Nephron (organoid): ENCODE results near the gene LGALS12.

Source experiments
- H3K27ac Mint-ChIP-seq, 3 experiments: 2 replicates each; pipeline ENCODE4 v1.8.0; 2020; ENCODE audit warnings: mixed read lengths in 3 of 3, mild to moderate bottlenecking in 2 of 3, moderate library complexity in 1 of 3
- H3K27me3 Mint-ChIP-seq: 2 replicates; pipeline ENCODE4 v1.8.0; 2021; ENCODE audit warnings: low read depth, mild to moderate bottlenecking, moderate library complexity, mixed read lengths
- H3K36me3 Mint-ChIP-seq: 2 replicates; pipeline ENCODE4 v1.8.0; 2020; ENCODE audit warnings: low read depth, mixed read lengths
- H3K4me1 Mint-ChIP-seq: 2 replicates; pipeline ENCODE4 v1.8.0; 2020; ENCODE audit warnings: mixed read lengths
- H3K4me3 Mint-ChIP-seq, 3 experiments: 2 replicates each; pipeline ENCODE4 v1.8.0; 2020; ENCODE audit warnings: mild to moderate bottlenecking in 3 of 3, mixed read lengths in 3 of 3, moderate library complexity in 2 of 3
- H3K9me3 Mint-ChIP-seq: 2 replicates; pipeline ENCODE4 v1.8.0; 2020; ENCODE audit warnings: mixed read lengths
- TF ChIP-seq, protein P1 (sequence below), 3 experiments: fragments of 200-600 bp; sonication (generic); IDR thresholded peaks; one replicate each; pipeline ENCODE4 v1.5.0; 2021; ENCODE audit warnings: antibody characterized with exemption in 3 of 3; ENCODE audit not compliant: unreplicated experiment in 3 of 3

Gene LGALS12

DNA sequence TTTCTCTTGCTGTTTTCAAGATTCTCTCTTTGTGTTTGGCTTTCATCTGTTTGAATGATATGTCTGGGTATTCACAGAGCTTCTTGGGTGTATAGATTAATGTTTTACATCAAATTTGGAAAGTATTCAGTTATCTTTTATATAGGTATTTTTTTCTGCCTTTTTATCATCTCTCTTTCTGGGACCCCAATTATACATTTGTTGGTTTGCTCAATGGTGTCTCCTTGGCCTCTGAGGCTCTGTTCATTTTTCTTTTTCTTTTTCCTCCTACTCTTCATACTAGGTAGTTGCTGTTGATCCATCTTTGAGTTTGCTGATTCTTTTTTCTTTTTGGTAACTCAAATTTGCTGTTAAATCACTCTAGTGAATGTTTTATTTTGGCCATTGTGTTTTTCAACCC lies 29.3 kb upstream of the LGALS12 start:
- no peaks in the 10 kb centered on the region for H3K4me1 Mint-ChIP-seq
- no peak overlapping the region for H3K27ac Mint-ChIP-seq
- peaks cover 3% of the 10 kb centered on the region for H3K36me3 Mint-ChIP-seq

DNA sequence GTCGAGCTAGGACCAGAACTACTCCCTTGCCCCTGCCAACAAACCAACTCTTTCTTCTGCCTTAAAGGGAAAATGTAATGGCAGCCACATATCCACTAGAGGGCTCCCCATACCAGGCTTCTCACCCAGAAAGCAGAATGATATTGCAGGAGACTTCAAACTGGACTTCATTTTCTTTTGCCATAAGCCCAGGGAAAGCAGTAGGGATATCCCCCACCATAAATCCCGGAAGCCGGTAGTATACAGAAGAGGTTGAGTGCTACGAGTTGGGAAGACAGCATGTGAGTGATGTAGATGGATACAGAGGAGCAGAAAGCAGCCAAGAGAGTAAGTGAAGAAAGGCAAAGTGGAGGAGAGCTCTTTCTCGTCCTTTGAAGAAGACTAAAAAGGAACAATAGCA lies 27.0 kb upstream of the LGALS12 start:
- Mint-ChIP-seq H3K27me3 (no peaks in the 10 kb centered on the region), H3K36me3 (no peaks in the 10 kb centered on the region), H3K4me1 (no peaks in the 10 kb centered on the region), H3K9me3 (peaks cover 21% of the 10 kb centered on the region), H3K4me3 (no peak overlapping the region), H3K27ac (no peak overlapping the region)
- TF ChIP-seq, protein P1, sequence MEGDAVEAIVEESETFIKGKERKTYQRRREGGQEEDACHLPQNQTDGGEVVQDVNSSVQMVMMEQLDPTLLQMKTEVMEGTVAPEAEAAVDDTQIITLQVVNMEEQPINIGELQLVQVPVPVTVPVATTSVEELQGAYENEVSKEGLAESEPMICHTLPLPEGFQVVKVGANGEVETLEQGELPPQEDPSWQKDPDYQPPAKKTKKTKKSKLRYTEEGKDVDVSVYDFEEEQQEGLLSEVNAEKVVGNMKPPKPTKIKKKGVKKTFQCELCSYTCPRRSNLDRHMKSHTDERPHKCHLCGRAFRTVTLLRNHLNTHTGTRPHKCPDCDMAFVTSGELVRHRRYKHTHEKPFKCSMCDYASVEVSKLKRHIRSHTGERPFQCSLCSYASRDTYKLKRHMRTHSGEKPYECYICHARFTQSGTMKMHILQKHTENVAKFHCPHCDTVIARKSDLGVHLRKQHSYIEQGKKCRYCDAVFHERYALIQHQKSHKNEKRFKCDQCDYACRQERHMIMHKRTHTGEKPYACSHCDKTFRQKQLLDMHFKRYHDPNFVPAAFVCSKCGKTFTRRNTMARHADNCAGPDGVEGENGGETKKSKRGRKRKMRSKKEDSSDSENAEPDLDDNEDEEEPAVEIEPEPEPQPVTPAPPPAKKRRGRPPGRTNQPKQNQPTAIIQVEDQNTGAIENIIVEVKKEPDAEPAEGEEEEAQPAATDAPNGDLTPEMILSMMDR (IDR thresholded peaks at IDR 0.05; ENCODE audit: unreplicated experiment in 3 of 3) = peak; percentile 88 to 92 (median 91)

More for the DNA sequence above, 29.3 kb upstream of the LGALS12 start:
- H3K27me3 Mint-ChIP-seq = no peaks in the 10 kb centered on the region
- H3K4me3 Mint-ChIP-seq = no peak overlapping the region
- TF ChIP-seq, protein P1 (IDR thresholded peaks at IDR 0.05; ENCODE audit: unreplicated experiment in 3 of 3) = no peak
- H3K9me3 Mint-ChIP-seq = peaks cover 19% of the 10 kb centered on the region

DNA sequence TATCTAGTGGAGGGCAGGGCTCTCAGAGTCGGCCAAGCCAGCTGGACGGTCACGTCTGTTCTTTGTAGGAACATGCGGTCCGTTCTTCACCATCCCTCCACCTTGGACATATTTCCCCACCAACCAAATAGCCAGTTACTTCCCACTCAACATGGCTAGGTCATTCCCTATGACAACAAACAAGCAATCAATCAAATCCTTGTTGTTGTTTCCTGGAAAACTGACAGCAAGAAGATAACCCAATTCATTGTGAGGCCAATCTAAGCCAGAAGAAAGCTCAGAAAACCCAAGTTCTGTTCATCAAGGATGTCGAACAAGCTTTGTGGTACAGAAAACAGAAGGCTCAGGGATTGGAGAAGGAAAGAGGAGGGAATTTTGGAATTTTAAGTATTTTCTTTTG lies 25.8 kb upstream of the LGALS12 start:
- Mint-ChIP-seq H3K9me3 (peaks cover 31% of the 10 kb centered on the region), H3K4me1 (no peaks in the 10 kb centered on the region), H3K4me3 (no peak overlapping the region), H3K27ac (no peak overlapping the region), H3K36me3 (no peaks in the 10 kb centered on the region), H3K27me3 (no peaks in the 10 kb centered on the region)
- TF ChIP-seq, protein P1 (IDR thresholded peaks at IDR 0.05; ENCODE audit: unreplicated experiment in 3 of 3) = no peak

DNA sequence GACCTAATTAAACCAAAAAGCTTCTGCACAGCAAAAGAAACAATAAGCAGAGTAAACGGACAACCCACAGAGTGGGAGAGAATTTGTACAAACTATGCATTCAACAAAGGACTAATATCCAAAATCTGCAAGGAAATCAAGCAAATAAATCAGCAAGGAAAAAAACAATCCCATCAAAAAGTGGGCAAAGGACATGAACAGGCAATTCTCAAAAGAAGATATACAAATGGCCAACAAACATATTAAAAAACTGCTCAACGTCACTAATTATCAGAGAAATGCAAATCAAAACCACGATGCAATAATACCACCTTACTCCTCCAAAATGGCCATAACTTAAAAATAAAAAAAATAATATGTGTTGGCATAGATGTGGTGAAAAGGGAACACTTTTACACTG lies 20.1 kb upstream of the LGALS12 start:
- Mint-ChIP-seq H3K27ac (no peak overlapping the region), H3K27me3 (peaks cover 26% of the 10 kb centered on the region), H3K4me3 (no peak overlapping the region), H3K36me3 (no peaks in the 10 kb centered on the region), H3K9me3 (peaks cover 32% of the 10 kb centered on the region), H3K4me1 (peaks cover 12% of the 10 kb centered on the region)
- TF ChIP-seq, protein P1 (IDR thresholded peaks at IDR 0.05; ENCODE audit: unreplicated experiment in 3 of 3) = no peak

DNA sequence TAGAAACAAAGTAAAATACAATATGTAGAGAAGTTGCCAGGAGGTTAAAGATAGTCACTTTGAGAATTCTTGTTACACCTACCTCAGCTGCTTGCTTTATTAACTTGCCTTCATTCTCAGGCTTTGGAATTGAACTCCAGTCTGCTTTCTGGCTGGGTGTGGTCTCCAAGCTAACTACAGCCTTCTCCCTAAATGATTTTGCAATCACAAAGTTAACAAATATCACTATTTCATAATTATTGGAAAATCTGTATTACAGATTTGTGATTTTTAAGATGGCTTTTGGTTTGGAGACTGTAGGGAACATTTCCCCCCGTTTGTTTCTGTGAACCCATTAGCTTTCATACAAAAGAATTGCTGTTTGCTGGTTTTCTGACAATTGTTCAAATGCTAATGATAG lies 17.1 kb upstream of the LGALS12 start:
- Mint-ChIP-seq H3K27me3 (peaks cover 42% of the 10 kb centered on the region), H3K4me3 (no peak overlapping the region), H3K27ac (no peak overlapping the region), H3K36me3 (no peaks in the 10 kb centered on the region), H3K4me1 (peaks cover 27% of the 10 kb centered on the region), H3K9me3 (peaks cover 24% of the 10 kb centered on the region)
- TF ChIP-seq, protein P1 (IDR thresholded peaks at IDR 0.05; ENCODE audit: unreplicated experiment in 3 of 3) = no peak

GRCh38 chr11:63489879-63490278 lies 16.0 kb upstream of the LGALS12 start:
- TF ChIP-seq, protein P1 (IDR thresholded peaks at IDR 0.05; ENCODE audit: unreplicated experiment in 3 of 3) = no peak
- Mint-ChIP-seq H3K9me3 (peaks cover 15% of the 10 kb centered on the region), H3K27ac (peak overlapping the region in 2 of 3 experiments; percentile 8 to 66), H3K4me3 (peak overlapping the region; percentile 10 to 85 (median 84)), H3K36me3 (no peaks in the 10 kb centered on the region), H3K27me3 (peaks cover 42% of the 10 kb centered on the region), H3K4me1 (peaks cover 32% of the 10 kb centered on the region)
